SK-N-SH treated with all-trans-retinoic acid at 6 μM for 48 hours (cell line): ENCODE measurements around the gene PFN1.

ENCODE experiments used
- ARNTL ChIP-seq: fragments of 450-650 bp; formaldehyde crosslinking; IDR thresholded peaks from 2 replicates; pipeline ENCODE4 v1.5.0; 2020; ENCODE audit warnings: low read depth, mild to moderate bottlenecking, moderate library complexity, borderline replicate concordance
- GLIS3 ChIP-seq: fragments of 250-450 bp; sonication (Bioruptor Pico); IDR thresholded peaks from 2 replicates; pipeline ENCODE4 v1.5.0; 2020; ENCODE audit warnings: mild to moderate bottlenecking, moderate library complexity
- PATZ1 ChIP-seq: fragments of 250-450 bp; sonication (Bioruptor Pico); IDR thresholded peaks from 2 replicates; pipeline ENCODE4 v1.8.0; 2020; ENCODE audit warnings: mild to moderate bottlenecking, moderate library complexity, borderline replicate concordance
- PPARA ChIP-seq: fragments of 250-450 bp; sonication (Bioruptor Pico); IDR thresholded peaks from 2 replicates; pipeline ENCODE4 v1.5.0; 2020; ENCODE audit warnings: mild to moderate bottlenecking, borderline replicate concordance
- TCF4 ChIP-seq: fragments of 250-450 bp; sonication (Bioruptor Pico); IDR thresholded peaks from 2 replicates; pipeline ENCODE4 v1.8.0; 2021; ENCODE audit warnings: mild to moderate bottlenecking, moderate library complexity, borderline replicate concordance
- TOX ChIP-seq: fragments of 250-450 bp; sonication (Bioruptor Pico); IDR thresholded peaks from 2 replicates; pipeline ENCODE4 v1.8.0; 2021; ENCODE audit warnings: mild to moderate bottlenecking, moderate library complexity, borderline replicate concordance
- ZC3H10 ChIP-seq: fragments of 250-450 bp; sonication (Bioruptor Pico); IDR thresholded peaks from 2 replicates; pipeline ENCODE4 v1.5.1; 2021; ENCODE audit warnings: mild to moderate bottlenecking, moderate library complexity
- ZFP3 ChIP-seq: fragments of 250-450 bp; sonication (Bioruptor Pico); IDR thresholded peaks from 2 replicates; pipeline ENCODE4 v1.5.0; 2020; ENCODE audit warnings: mild to moderate bottlenecking, moderate library complexity
- ZFP30 ChIP-seq: fragments of 450-650 bp; formaldehyde crosslinking; IDR thresholded peaks from 2 replicates; pipeline ENCODE4 v1.5.0; 2022; ENCODE audit warnings: mild to moderate bottlenecking, moderate library complexity
- ZNF70 ChIP-seq: fragments of 450-650 bp; formaldehyde crosslinking; IDR thresholded peaks from 2 replicates; pipeline ENCODE4 v1.5.0; 2020; ENCODE audit warnings: mild to moderate bottlenecking, moderate library complexity

GRCh38 chr17:4958102-4958501 is 9.8 kb upstream of the PFN1 start:
- TF ChIP-seq PATZ1 (CRISPR knock-in tag) (no peak), GLIS3 (CRISPR knock-in tag) (no peak), ZFP3 (CRISPR knock-in tag) (no peak), PPARA (CRISPR knock-in tag) (no peak), ZNF70 (CRISPR knock-in tag) (no peak), TCF4 (CRISPR knock-in tag) (no peak), ARNTL (CRISPR knock-in tag) (no peak), ZC3H10 (CRISPR knock-in tag) (no peak), TOX (no peak), ZFP30 (no peak)
